Thoracic aorta (tissue), 2 donors: Measurements from ENCODE around the gene ZCCHC9. TPM values are rescaled to one million over a fixed set of nuclear protein-coding genes. Genes with fewer than 3 reads are reported as not detected.

Experiments
- ATAC-seq: fragments of 150-250 bp; one replicate; pipeline ENCODE4 v1.8.0; 2017; ENCODE audit warnings: low read depth; ENCODE audit not compliant: insufficient number of reproducible peaks, low FRiP score
- DNase-seq: peaks from one replicate; pipeline ENCODE4 v3.0.0-alpha.2; 2020; ENCODE audit warnings: low spot score
- H3K27ac ChIP-seq, 2 donors: fragments of 200-600 bp; sonication (generic); 1 replicate in 1 of 2; 2 replicates in 1 of 2; pipeline ENCODE4 v1.5.1; 2016; ENCODE audit warnings: mild to moderate bottlenecking in 2 of 2, moderate library complexity in 2 of 2
- H3K27me3 ChIP-seq: fragments of 200-600 bp; sonication (generic); replicated peaks from 2 replicates; pipeline ENCODE4 v1.6.0; 2016; ENCODE audit warnings: mild to moderate bottlenecking; ENCODE audit not compliant: insufficient read depth
- H3K36me3 ChIP-seq: fragments of 200-600 bp; sonication (generic); one replicate; pipeline ENCODE4 v1.5.1; 2016
- H3K4me1 ChIP-seq, 2 donors: fragments of 200-600 bp; sonication (generic); 1 replicate in 1 of 2; 2 replicates in 1 of 2; pipeline versions ENCODE4 v1.5.1 to v1.6.0; 2016; ENCODE audit warnings: low read depth in 2 of 2, mild to moderate bottlenecking in 1 of 2; ENCODE audit not compliant: control insufficient read depth in 1 of 2
- H3K4me3 ChIP-seq: fragments of 200-600 bp; sonication (generic); 2 replicates; pipeline ENCODE4 v1.5.1; 2016; ENCODE audit warnings: mild to moderate bottlenecking
- H3K9me3 ChIP-seq: fragments of 200-600 bp; sonication (generic); 2 replicates; pipeline ENCODE4 v1.5.1; 2016
- total RNA-seq, 2 donors: library from RNA; depleted of rRNA; stranded (reverse); fragments of >200 nt; gene quantifications; one replicate each; pipeline versions ENCODE4 v1.1.0 to v1.2.3, GENCODE V29; 2016
- TF ChIP-seq, protein P1 (sequence below): fragments of 200-600 bp; sonication (generic); IDR thresholded peaks from one replicate; pipeline ENCODE4 v1.5.1; 2019; ENCODE audit warnings: antibody characterized with exemption

ZCCHC9 gene
- total RNA-seq, 2 donors from 2014 or later = 4.9 to 22.1 TPM

- no peaks in the 10 kb centered on the region for H3K9me3 ChIP-seq
- DNase-seq = no peak
- H3K4me1 ChIP-seq = no peaks in the 10 kb centered on the region
- TF ChIP-seq, protein P1, sequence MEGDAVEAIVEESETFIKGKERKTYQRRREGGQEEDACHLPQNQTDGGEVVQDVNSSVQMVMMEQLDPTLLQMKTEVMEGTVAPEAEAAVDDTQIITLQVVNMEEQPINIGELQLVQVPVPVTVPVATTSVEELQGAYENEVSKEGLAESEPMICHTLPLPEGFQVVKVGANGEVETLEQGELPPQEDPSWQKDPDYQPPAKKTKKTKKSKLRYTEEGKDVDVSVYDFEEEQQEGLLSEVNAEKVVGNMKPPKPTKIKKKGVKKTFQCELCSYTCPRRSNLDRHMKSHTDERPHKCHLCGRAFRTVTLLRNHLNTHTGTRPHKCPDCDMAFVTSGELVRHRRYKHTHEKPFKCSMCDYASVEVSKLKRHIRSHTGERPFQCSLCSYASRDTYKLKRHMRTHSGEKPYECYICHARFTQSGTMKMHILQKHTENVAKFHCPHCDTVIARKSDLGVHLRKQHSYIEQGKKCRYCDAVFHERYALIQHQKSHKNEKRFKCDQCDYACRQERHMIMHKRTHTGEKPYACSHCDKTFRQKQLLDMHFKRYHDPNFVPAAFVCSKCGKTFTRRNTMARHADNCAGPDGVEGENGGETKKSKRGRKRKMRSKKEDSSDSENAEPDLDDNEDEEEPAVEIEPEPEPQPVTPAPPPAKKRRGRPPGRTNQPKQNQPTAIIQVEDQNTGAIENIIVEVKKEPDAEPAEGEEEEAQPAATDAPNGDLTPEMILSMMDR = no peak
- no peak overlapping the region for H3K4me3 ChIP-seq
- no peak overlapping the region for H3K27ac ChIP-seq
- no peaks in the 10 kb centered on the region for H3K27me3 ChIP-seq
- H3K36me3 ChIP-seq = peaks cover 34% of the 10 kb centered on the region
- ATAC-seq = no peak
Measured at GRCh38 chr5:81308836-81309235, 7.4 kb downstream of the ZCCHC9 start.

DNA sequence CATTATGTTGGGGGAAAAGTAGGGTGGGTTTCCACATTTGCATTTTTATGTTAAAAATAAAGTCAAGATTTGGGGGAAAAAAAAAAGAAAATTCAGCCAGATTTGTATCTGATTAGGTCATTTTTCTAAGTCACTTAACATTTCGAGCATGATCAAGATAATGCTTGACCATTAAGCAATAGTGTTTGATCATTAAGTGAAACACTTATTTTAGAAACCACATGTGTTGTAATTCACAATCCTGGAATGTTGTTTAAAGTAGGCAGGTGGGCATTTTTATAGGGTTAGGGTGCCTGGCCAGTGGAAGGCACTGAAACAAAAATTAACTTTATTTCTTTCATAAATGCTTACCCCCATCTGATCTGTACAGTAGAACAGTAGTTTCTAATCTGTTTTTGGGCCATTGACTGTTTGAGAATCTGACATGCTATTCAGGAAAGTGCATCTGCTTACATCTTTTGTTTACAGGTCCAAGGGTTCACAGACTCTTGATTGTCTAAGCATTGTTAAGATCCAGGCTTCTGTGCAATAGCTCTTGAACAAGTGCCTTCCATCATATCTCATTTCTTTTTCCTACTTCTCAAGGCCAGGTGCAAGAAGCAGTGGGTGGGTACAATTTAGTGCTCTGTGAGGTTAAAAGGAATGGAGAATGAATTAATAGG lies 9.1 kb downstream of the ZCCHC9 start:
- Histone ChIP-seq H3K9me3 (no peaks in the 10 kb centered on the region), H3K4me1 (no peaks in the 10 kb centered on the region), H3K36me3 (peaks cover 34% of the 10 kb centered on the region), H3K27ac (no peak overlapping the region), H3K27me3 (no peaks in the 10 kb centered on the region), H3K4me3 (no peak overlapping the region)
- ATAC-seq (no peak), DNase-seq (no peak)
- TF ChIP-seq, protein P1 = no peak

- ATAC-seq = no peak
- TF ChIP-seq, protein P1 = no peak
- H3K36me3 ChIP-seq = peaks cover 34% of the 10 kb centered on the region
Measured at GRCh38 chr5:81313278-81313677, 11.9 kb downstream of the ZCCHC9 start.

GRCh38 chr5:81313686-81314085 lies 12.3 kb downstream of the ZCCHC9 start:
- DNase-seq = no peak
- ATAC-seq = no peak
- Histone ChIP-seq H3K27me3 (no peaks in the 10 kb centered on the region), H3K27ac (no peak overlapping the region), H3K36me3 (peaks cover 34% of the 10 kb centered on the region), H3K4me1 (no peaks in the 10 kb centered on the region), H3K9me3 (no peaks in the 10 kb centered on the region), H3K4me3 (no peak overlapping the region)
- TF ChIP-seq, protein P1 = no peak

More at GRCh38 chr5:81313278-81313677, 11.9 kb downstream of the ZCCHC9 start:
- H3K27me3 ChIP-seq = no peaks in the 10 kb centered on the region
- no peaks in the 10 kb centered on the region for H3K9me3 ChIP-seq
- no peak overlapping the region for H3K4me3 ChIP-seq
- no peak overlapping the region for H3K27ac ChIP-seq
- no peaks in the 10 kb centered on the region for H3K4me1 ChIP-seq
- DNase-seq = no peak

- ATAC-seq = no peak
- H3K36me3 ChIP-seq = peaks cover 31% of the 10 kb centered on the region
- no peak overlapping the region for H3K4me3 ChIP-seq
- H3K27ac ChIP-seq = no peak overlapping the region
- no peaks in the 10 kb centered on the region for H3K4me1 ChIP-seq
- TF ChIP-seq, protein P1 = no peak
- H3K9me3 ChIP-seq = no peaks in the 10 kb centered on the region
- DNase-seq = no peak
- no peaks in the 10 kb centered on the region for H3K27me3 ChIP-seq
Measured at GRCh38 chr5:81314581-81314980, 13.2 kb downstream of the ZCCHC9 start.
